ENCODE results near the gene LEF1.

DNA sequence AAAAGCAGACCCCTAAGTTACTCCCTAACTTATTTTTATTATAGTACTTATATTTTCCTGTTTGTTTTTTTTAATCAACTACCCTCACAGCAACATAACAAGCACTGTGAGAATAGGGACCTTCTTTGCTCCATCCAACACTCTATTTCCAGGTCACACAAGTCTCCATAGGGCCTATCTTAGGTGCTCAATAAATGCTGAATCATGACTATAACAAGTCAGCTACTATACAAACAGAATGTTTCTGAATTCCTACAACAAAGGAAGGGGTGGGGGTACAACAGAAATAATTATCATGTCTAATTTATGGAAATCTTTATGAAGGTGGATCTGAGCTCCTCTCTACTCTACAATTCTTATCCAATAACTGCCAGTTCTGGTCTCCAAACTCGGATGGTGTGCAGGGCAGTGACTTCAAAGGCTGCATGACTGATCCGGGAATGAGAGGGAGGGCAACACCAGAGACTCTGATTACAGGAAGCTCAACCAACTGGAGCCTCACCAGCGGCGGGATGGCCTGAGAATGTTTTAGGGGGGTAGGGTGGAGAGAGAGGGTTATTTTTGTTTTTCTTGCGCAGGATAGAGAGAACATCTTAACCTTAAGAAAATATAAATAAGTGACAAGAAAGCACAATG, 107.9 kb downstream of the LEF1 start:
- TF ChIP-seq, protein P1, sequence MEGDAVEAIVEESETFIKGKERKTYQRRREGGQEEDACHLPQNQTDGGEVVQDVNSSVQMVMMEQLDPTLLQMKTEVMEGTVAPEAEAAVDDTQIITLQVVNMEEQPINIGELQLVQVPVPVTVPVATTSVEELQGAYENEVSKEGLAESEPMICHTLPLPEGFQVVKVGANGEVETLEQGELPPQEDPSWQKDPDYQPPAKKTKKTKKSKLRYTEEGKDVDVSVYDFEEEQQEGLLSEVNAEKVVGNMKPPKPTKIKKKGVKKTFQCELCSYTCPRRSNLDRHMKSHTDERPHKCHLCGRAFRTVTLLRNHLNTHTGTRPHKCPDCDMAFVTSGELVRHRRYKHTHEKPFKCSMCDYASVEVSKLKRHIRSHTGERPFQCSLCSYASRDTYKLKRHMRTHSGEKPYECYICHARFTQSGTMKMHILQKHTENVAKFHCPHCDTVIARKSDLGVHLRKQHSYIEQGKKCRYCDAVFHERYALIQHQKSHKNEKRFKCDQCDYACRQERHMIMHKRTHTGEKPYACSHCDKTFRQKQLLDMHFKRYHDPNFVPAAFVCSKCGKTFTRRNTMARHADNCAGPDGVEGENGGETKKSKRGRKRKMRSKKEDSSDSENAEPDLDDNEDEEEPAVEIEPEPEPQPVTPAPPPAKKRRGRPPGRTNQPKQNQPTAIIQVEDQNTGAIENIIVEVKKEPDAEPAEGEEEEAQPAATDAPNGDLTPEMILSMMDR (optimal IDR thresholded peaks at IDR 0.05 in 1 of 3, IDR thresholded peaks at IDR 0.05 in 1 of 3, conservative IDR thresholded peaks at IDR 0.05 in 1 of 3; ENCODE audit: extremely low read depth in 1 of 3, insufficient read depth in 2 of 3, low read length in 3 of 3) = no peak
- no peak for TF ChIP-seq EZH2 (IDR thresholded peaks at IDR 0.05; ENCODE audit: low read length)
